ENCODE data around the gene RERE. TPM values are rescaled to one million over a fixed set of nuclear protein-coding genes. Genes with fewer than 3 reads are reported as not detected.

Gene RERE
- total and polyA plus RNA-seq, 2 experiments from 2014 or later, result 148 to 170 TPM

DNA sequence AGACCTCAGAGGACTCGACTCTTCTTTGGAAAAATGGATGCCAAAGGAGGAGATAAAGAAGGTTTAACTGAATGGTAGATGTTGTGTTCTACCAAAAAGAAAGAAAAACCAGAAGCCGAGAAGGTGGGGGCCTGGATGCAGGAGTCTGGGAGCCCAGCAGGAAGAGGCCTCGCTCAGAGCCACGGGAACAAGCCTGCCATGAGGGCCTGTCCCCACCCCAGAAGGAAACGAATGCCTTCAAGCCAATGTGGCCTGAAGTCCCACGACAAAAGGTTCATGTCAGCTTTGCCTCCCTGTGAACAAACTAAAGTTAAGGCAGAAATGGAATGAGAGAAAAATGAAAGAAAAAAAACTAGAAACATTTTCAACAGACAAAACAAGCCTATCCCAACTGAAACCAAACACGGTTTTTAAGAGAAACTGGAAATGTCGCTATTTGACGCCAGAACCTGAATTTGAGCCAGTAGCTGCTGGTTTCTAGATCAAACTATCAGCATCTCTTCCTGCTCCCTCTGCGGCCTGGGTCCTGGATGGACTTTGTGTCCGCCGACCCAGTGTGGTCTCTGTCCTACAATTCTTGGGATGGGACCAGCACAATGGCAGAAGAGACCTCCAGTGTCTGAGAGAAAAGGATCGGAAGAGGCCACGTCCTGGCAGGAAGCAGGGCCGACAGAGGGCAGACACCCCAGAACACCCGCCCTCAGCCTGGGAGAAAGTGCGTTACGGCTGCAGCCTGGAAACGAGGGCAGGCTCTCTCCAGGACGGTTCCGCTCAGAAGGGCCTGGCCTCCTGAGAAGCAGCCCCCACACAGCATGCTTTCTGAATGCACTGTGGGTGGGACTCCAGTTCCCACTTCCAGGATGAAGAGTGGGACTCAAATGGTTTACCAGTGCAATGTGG lies 464.3 kb downstream of the RERE start (continued):
- TF ChIP-seq, protein P1, sequence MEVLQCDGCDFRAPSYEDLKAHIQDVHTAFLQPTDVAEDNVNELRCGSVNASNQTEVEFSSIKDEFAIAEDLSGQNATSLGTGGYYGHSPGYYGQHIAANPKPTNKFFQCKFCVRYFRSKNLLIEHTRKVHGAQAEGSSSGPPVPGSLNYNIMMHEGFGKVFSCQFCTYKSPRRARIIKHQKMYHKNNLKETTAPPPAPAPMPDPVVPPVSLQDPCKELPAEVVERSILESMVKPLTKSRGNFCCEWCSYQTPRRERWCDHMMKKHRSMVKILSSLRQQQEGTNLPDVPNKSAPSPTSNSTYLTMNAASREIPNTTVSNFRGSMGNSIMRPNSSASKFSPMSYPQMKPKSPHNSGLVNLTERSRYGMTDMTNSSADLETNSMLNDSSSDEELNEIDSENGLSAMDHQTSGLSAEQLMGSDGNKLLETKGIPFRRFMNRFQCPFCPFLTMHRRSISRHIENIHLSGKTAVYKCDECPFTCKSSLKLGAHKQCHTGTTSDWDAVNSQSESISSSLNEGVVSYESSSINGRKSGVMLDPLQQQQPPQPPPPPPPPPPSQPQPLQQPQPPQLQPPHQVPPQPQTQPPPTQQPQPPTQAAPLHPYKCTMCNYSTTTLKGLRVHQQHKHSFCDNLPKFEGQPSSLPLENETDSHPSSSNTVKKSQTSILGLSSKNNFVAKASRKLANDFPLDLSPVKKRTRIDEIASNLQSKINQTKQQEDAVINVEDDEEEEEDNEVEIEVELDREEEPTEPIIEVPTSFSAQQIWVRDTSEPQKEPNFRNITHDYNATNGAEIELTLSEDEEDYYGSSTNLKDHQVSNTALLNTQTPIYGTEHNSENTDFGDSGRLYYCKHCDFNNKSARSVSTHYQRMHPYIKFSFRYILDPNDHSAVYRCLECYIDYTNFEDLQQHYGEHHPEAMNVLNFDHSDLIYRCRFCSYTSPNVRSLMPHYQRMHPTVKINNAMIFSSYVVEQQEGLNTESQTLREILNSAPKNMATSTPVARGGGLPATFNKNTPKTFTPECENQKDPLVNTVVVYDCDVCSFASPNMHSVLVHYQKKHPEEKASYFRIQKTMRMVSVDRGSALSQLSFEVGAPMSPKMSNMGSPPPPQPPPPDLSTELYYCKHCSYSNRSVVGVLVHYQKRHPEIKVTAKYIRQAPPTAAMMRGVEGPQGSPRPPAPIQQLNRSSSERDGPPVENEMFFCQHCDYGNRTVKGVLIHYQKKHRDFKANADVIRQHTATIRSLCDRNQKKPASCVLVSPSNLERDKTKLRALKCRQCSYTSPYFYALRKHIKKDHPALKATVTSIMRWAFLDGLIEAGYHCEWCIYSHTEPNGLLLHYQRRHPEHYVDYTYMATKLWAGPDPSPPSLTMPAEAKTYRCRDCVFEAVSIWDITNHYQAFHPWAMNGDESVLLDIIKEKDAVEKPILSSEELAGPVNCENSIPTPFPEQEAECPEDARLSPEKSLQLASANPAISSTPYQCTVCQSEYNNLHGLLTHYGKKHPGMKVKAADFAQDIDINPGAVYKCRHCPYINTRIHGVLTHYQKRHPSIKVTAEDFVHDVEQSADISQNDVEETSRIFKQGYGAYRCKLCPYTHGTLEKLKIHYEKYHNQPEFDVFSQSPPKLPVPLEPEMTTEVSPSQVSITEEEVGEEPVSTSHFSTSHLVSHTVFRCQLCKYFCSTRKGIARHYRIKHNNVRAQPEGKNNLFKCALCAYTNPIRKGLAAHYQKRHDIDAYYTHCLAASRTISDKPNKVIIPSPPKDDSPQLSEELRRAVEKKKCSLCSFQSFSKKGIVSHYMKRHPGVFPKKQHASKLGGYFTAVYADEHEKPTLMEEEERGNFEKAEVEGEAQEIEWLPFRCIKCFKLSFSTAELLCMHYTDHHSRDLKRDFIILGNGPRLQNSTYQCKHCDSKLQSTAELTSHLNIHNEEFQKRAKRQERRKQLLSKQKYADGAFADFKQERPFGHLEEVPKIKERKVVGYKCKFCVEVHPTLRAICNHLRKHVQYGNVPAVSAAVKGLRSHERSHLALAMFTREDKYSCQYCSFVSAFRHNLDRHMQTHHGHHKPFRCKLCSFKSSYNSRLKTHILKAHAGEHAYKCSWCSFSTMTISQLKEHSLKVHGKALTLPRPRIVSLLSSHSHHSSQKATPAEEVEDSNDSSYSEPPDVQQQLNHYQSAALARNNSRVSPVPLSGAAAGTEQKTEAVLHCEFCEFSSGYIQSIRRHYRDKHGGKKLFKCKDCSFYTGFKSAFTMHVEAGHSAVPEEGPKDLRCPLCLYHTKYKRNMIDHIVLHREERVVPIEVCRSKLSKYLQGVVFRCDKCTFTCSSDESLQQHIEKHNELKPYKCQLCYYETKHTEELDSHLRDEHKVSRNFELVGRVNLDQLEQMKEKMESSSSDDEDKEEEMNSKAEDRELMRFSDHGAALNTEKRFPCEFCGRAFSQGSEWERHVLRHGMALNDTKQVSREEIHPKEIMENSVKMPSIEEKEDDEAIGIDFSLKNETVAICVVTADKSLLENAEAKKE (CRISPR knock-in tag; IDR thresholded peaks at IDR 0.05), result no peak
- TF ChIP-seq EZH2 (IDR thresholded peaks at IDR 0.05; ENCODE audit: low read depth, unreplicated experiment), result no peak
- TF ChIP-seq STAT1 (IDR thresholded peaks at IDR 0.05; ENCODE audit: unreplicated experiment), result no peak
- TF ChIP-seq CREB1 (CRISPR knock-in tag; IDR thresholded peaks at IDR 0.05; ENCODE audit: low read depth), result no peak
- no peak for TF ChIP-seq EZH2phosphoT487 (IDR thresholded peaks at IDR 0.05; ENCODE audit: unreplicated experiment)
- TF ChIP-seq NANOG (IDR thresholded peaks at IDR 0.05; ENCODE audit: borderline replicate concordance), result no peak
- TF ChIP-seq, protein P2, sequence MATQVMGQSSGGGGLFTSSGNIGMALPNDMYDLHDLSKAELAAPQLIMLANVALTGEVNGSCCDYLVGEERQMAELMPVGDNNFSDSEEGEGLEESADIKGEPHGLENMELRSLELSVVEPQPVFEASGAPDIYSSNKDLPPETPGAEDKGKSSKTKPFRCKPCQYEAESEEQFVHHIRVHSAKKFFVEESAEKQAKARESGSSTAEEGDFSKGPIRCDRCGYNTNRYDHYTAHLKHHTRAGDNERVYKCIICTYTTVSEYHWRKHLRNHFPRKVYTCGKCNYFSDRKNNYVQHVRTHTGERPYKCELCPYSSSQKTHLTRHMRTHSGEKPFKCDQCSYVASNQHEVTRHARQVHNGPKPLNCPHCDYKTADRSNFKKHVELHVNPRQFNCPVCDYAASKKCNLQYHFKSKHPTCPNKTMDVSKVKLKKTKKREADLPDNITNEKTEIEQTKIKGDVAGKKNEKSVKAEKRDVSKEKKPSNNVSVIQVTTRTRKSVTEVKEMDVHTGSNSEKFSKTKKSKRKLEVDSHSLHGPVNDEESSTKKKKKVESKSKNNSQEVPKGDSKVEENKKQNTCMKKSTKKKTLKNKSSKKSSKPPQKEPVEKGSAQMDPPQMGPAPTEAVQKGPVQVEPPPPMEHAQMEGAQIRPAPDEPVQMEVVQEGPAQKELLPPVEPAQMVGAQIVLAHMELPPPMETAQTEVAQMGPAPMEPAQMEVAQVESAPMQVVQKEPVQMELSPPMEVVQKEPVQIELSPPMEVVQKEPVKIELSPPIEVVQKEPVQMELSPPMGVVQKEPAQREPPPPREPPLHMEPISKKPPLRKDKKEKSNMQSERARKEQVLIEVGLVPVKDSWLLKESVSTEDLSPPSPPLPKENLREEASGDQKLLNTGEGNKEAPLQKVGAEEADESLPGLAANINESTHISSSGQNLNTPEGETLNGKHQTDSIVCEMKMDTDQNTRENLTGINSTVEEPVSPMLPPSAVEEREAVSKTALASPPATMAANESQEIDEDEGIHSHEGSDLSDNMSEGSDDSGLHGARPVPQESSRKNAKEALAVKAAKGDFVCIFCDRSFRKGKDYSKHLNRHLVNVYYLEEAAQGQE (IDR thresholded peaks at IDR 0.05; ENCODE audit: unreplicated experiment), result no peak
- TF ChIP-seq ZNF114 (CRISPR knock-in tag; IDR thresholded peaks at IDR 0.05), result no peak
- TF ChIP-seq POLR2AphosphoS5 (IDR thresholded peaks at IDR 0.05; ENCODE audit: low read depth), result no peak
- no peak for TF ChIP-seq JUNB (IDR thresholded peaks at IDR 0.05; ENCODE audit: unreplicated experiment)
- TF ChIP-seq ZNF331 (CRISPR knock-in tag; IDR thresholded peaks at IDR 0.05; ENCODE audit: low read depth), result no peak
